MCF 10A (cell line): Measurements from ENCODE around the gene KLF11. TPM values are rescaled to one million over a fixed set of nuclear protein-coding genes. Genes with fewer than 3 reads are reported as not detected.

Source experiments
- BruUV-seq: library from RNA; stranded (reverse); fragments of 400-500 nt; replicated peaks from 2 replicates; lab custom pipeline; 2021; lab: Mats Ljungman, UMichigan
- CTCF ChIA-PET: fragments of 300-600 bp; sonication (Branson Sonifier 250); formaldehyde crosslinking; extraction: SDS; loops from one replicate; lab custom pipeline; 2021; ENCODE audit warnings: antibody characterized with exemption, inconsistent platforms; lab: Yijun Ruan, JAX
- POLR2A ChIA-PET: fragments of 300-600, 350-650 bp; sonication (Branson Sonifier 250); formaldehyde crosslinking; extraction: SDS; loops from one replicate; lab custom pipeline; 2020; ENCODE audit warnings: antibody characterized with exemption, inconsistent platforms; lab: Yijun Ruan, JAX
- DNase-seq: peaks from one replicate; pipeline ENCODE4 v3.0.0-alpha.2; 2018; ENCODE audit not compliant: unreplicated experiment
- H3K27ac Mint-ChIP-seq: one replicate; pipeline ENCODE4 v1.8.0; 2022; ENCODE audit warnings: mild to moderate bottlenecking, low read depth, mixed read lengths; ENCODE audit not compliant: unreplicated experiment
- H3K27me3 Mint-ChIP-seq: one replicate; pipeline ENCODE4 v1.8.0; 2022; ENCODE audit warnings: mixed read lengths; ENCODE audit not compliant: insufficient read depth, unreplicated experiment
- H3K36me3 Mint-ChIP-seq: one replicate; pipeline ENCODE4 v1.8.0; 2022; ENCODE audit warnings: mild to moderate bottlenecking, moderate library complexity, mixed read lengths; ENCODE audit not compliant: insufficient read depth, unreplicated experiment
- H3K4me1 Mint-ChIP-seq: one replicate; pipeline ENCODE4 v1.8.0; 2022; ENCODE audit warnings: mixed read lengths; ENCODE audit not compliant: insufficient read depth, unreplicated experiment
- H3K4me3 Mint-ChIP-seq: one replicate; pipeline ENCODE4 v1.8.0; 2022; ENCODE audit warnings: mild to moderate bottlenecking, moderate library complexity, mixed read lengths; ENCODE audit not compliant: unreplicated experiment
- H3K9me3 Mint-ChIP-seq: one replicate; pipeline ENCODE4 v1.8.0; 2022; ENCODE audit warnings: mixed read lengths; ENCODE audit not compliant: unreplicated experiment
- CTCF ChIP-seq: fragments of 200-600 bp; IDR thresholded peaks from one replicate; pipeline ENCODE4 v1.8.0; 2022; ENCODE audit warnings: antibody characterized with exemption, mild to moderate bottlenecking; ENCODE audit not compliant: unreplicated experiment
- intact Hi-C: fragments of 100-400 bp; cut with micrococcal nuclease; formaldehyde crosslinking; loops from 2 replicates; pipeline ENCODE4 v1.14.1; 2022
- total RNA-seq: library from RNA; stranded (reverse); gene quantifications from 2 replicates; pipeline ENCODE4 v1.2.3, GENCODE V29; 2022

Gene KLF11
- total RNA-seq, 1 experiment from 2014 or later = 7.1 TPM

- ChIA-PET POLR2A (no interaction called here), CTCF (interaction anchor here (1.0 to 7.4 kb wide), 6 partner anchors 13 to 313 kb away, joined by 4 to 127 read pairs (median 6); partner anchors contain the start of gene CYS1)
- peaks cover 18% of the 10 kb centered on the region for H3K4me1 Mint-ChIP-seq
- no peak overlapping the region for H3K27ac Mint-ChIP-seq
- H3K9me3 Mint-ChIP-seq = no peaks in the 10 kb centered on the region
- no TSS peak for BruUV-seq
- no peak for DNase-seq
- no peak overlapping the region for H3K4me3 Mint-ChIP-seq
- intact Hi-C loops = no loop called here
- peaks cover 10% of the 10 kb centered on the region for H3K27me3 Mint-ChIP-seq
- no peaks in the 10 kb centered on the region for H3K36me3 Mint-ChIP-seq
- no peak for TF ChIP-seq CTCF
These were observed 51.8 kb downstream of the KLF11 start for GRCh38 chr2:10095175-10095574.

GRCh38 chr2:10096641-10097040 is 53.3 kb downstream of the KLF11 start:
- no peak for DNase-seq
- Mint-ChIP-seq H3K27me3 (no peaks in the 10 kb centered on the region), H3K36me3 (no peaks in the 10 kb centered on the region), H3K4me1 (peaks cover 18% of the 10 kb centered on the region), H3K4me3 (no peak overlapping the region), H3K9me3 (no peaks in the 10 kb centered on the region), H3K27ac (peak overlapping the region; percentile 31)
- TF ChIP-seq CTCF = no peak
- ChIA-PET POLR2A (interaction anchor here (0.8 to 2.2 kb wide), 4 partner anchors 9 to 25 kb away, joined by 3 to 10 read pairs (median 4); no protein-coding TSS in a partner anchor), CTCF (interaction anchor here (0.5 to 7.4 kb wide), 32 partner anchors 9 to 539 kb away, joined by 3 to 127 read pairs (median 4); partner anchors contain the start of gene TAF1B)
- no TSS peak for BruUV-seq
- intact Hi-C loops = loop anchor here (1.0 kb wide), 1 partner anchor 24 kb away; no protein-coding TSS in a partner anchor

GRCh38 chr2:10097352-10098148 is 54.2 kb downstream of the KLF11 start:
- Mint-ChIP-seq H3K36me3 (no peaks in the 10 kb centered on the region), H3K4me1 (peaks cover 18% of the 10 kb centered on the region), H3K9me3 (no peaks in the 10 kb centered on the region), H3K27ac (peak overlapping the region; percentile 31), H3K4me3 (no peak overlapping the region), H3K27me3 (no peaks in the 10 kb centered on the region)
- ChIA-PET CTCF (interaction anchor here (0.5 to 7.4 kb wide), 32 partner anchors 8 to 505 kb away, joined by 3 to 127 read pairs (median 4); partner anchors contain the start of gene TAF1B), POLR2A (interaction anchor here (0.8 to 2.2 kb wide), 4 partner anchors 10 to 26 kb away, joined by 3 to 10 read pairs (median 4); no protein-coding TSS in a partner anchor)
- peak; percentile 80 for TF ChIP-seq CTCF
- intact Hi-C loops = loop anchor here (1.0 kb wide), 1 partner anchor 25 kb away; no protein-coding TSS in a partner anchor
- no TSS peak for BruUV-seq
- DNase-seq = peak; percentile 73

GRCh38 chr2:10101491-10101890 is 58.1 kb downstream of the KLF11 start:
- POLR2A ChIA-PET = interaction anchor here (1.4 kb wide), 1 partner anchor 17 kb away, joined by 7 read pairs; no protein-coding TSS in a partner anchor
- H3K9me3 Mint-ChIP-seq = no peaks in the 10 kb centered on the region
- H3K4me3 Mint-ChIP-seq = no peak overlapping the region
- no peak for TF ChIP-seq CTCF
- CTCF ChIA-PET = interaction anchor here (0.6 to 2.5 kb wide), 5 partner anchors 9 to 260 kb away, joined by 3 to 8 read pairs (median 4); no protein-coding TSS in a partner anchor
- DNase-seq = no peak
- H3K4me1 Mint-ChIP-seq = peaks cover 11% of the 10 kb centered on the region
- intact Hi-C loops = no loop called here
- BruUV-seq = no TSS peak
- H3K36me3 Mint-ChIP-seq = no peaks in the 10 kb centered on the region
- no peaks in the 10 kb centered on the region for H3K27me3 Mint-ChIP-seq
- no peak overlapping the region for H3K27ac Mint-ChIP-seq
